Pancreas (tissue), 10 donors: ENCODE measurements around the gene PDE4DIP. TPM values are rescaled to one million over a fixed set of nuclear protein-coding genes. Genes with fewer than 3 reads are reported as not detected.
"Not testable (repeated sequence)": the region's sequence is repeated elsewhere in the genome, so short reads cannot be mapped to it uniquely, and the experiment has no call there.

Experiments used
- ATAC-seq, 4 donors: fragments of 200-7000 bp; cut with Tn5 transposase; one replicate each; pipeline versions ENCODE4 v1.8.0 to v1.9.1; 2020; ENCODE audit warnings: mild to moderate bottlenecking in 4 of 4, moderate library complexity in 4 of 4
- DNase-seq, 6 donors: peaks; one replicate each; pipeline ENCODE4 v3.0.0-alpha.2; 2020
- FAIRE-seq: peaks from 2 replicates; lab custom pipeline; 2012; peaks lifted over from hg19 to GRCh38; lab: Jason Lieb, UNC
- H3K27ac ChIP-seq, 4 donors: fragments of 200-600 bp; sonication (generic); 1 replicate in 3 of 4; 2 replicates in 1 of 4; pipeline versions ENCODE4 v1.5.0 to v1.8.0; 2020
- H3K27me3 ChIP-seq, 4 donors: fragments of 200-600 bp; one replicate each; pipeline ENCODE4 v1.8.0; 2021
- H3K36me3 ChIP-seq, 3 donors: fragments of 200-600 bp; sonication (generic) in 1 of 3; one replicate each; pipeline versions ENCODE4 v1.5.0 to v1.8.0; 2020 to 2021
- H3K4me1 ChIP-seq, 3 donors: fragments of 200-600 bp; one replicate each; pipeline ENCODE4 v1.8.0; 2021
- H3K4me3 ChIP-seq, 4 donors: fragments of 200-600 bp; sonication (generic) in 2 of 4; one replicate each; pipeline versions ENCODE4 v1.5.0 to v1.8.0; 2020 to 2021
- H3K9me3 ChIP-seq, 4 donors: fragments of 200-600 bp; one replicate each; pipeline ENCODE4 v1.8.0; 2021
- WGBS, 2 donors: extraction: QIAGEN DNeasy Blood & Tissue Kit; methylation state at CpG; one replicate each; pipeline ENCODE4 v1.1.7; 2013; 5-methylcytosine and 5-hydroxymethylcytosine counted together
- intact Hi-C, 3 donors: fragments of 100-400 bp; cut with DNase I; formaldehyde crosslinking; loops; one replicate each; pipeline versions ENCODE4 v1.11.1 to v1.14.2; 2022
- polyA plus RNA-seq, 2 donors: library from polyadenylated mRNA; stranded (reverse); fragments of 200-250 nt; gene quantifications; one replicate each; pipeline ENCODE4 v1.2.3, GENCODE V29; 2013
- total RNA-seq, 6 donors: library from RNA; stranded (reverse); fragmentation: NEBNext Ultra II Directional in 4 of 6; extraction: Animal tissue kit (Norgen Biotek cat#: 25700) in 4 of 6; gene quantifications; one replicate each; pipeline versions ENCODE4 v1.2.1 to v1.2.4, GENCODE V29; 2021 to 2023
- donor health status: healthy with polysubstance abuse.
- donor health status: DM: no; HTN: no; CAD: no; lungs with moderate emphysema.
- donor health status: DM: no; HTN: no; CAD: no.
- donor health status: control.
- donor health status: control.
- donor health status: Bipolar disorder and iron deficiency.
- donor health status: DM: yes; HTN: yes; CAD: no.
- donor health status: DM: no; HTN: no; CAD: no.
- donor health status: DM: no; HTN: no; CAD: no.
- donor health status: DM: yes; HTN: yes; CAD: no.

The PDE4DIP gene
- total and polyA plus RNA-seq, 8 donors: 12.2 to 58.6 (median 28.1) TPM

- DNase-seq, H3K27ac ChIP-seq, H3K27me3 ChIP-seq, H3K9me3 ChIP-seq, H3K36me3 ChIP-seq, FAIRE-seq, H3K4me1 ChIP-seq, intact Hi-C loops, ATAC-seq, H3K4me3 ChIP-seq: not testable (repeated sequence)
- WGBS, 2 donors: 92 to 97% methylated on average over 1 of the region's 2 CpGs
Measured at GRCh38 chr1:148991818-148992217, 147.6 kb downstream of the PDE4DIP start.

DNA sequence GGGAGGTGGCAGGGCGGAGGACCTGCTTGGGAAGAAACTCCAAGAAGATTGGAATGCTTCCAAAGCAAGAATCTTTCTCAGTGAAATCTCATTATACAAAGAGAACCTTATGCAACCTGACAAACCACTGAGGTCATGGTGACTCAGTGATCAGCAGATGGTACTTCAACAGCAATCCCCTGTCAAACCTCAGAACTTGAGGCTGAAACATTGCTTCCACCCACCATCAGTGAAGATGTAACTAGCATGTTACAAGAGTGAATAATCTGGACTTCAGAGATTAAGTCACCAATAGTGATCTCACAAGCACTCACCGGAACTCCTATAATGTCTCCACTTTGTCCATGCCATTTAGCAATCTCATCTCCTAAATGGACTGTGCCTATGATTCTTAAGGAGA, 148.1 kb downstream of the PDE4DIP start:
- H3K9me3 ChIP-seq, FAIRE-seq, H3K27ac ChIP-seq, intact Hi-C loops, H3K4me3 ChIP-seq, H3K36me3 ChIP-seq, H3K4me1 ChIP-seq, H3K27me3 ChIP-seq, DNase-seq: not testable (repeated sequence)
- peak in 1 of 4 donors; percentile 38 for ATAC-seq
- WGBS, 2 donors: 89 to 96% methylated on average over 1 of the region's 2 CpGs

GRCh38 chr1:148996449-148997224, 152.4 kb downstream of the PDE4DIP start:
- DNase-seq, H3K27me3 ChIP-seq, H3K4me1 ChIP-seq, H3K4me3 ChIP-seq, FAIRE-seq, H3K9me3 ChIP-seq, intact Hi-C loops, ATAC-seq, H3K36me3 ChIP-seq, H3K27ac ChIP-seq: not testable (repeated sequence)
- WGBS, 2 donors: 82 to 90% methylated on average over 4 of the region's 5 CpGs

- H3K9me3 ChIP-seq, H3K4me3 ChIP-seq, H3K27me3 ChIP-seq, H3K27ac ChIP-seq, FAIRE-seq, H3K4me1 ChIP-seq, intact Hi-C loops, H3K36me3 ChIP-seq, DNase-seq, ATAC-seq: not testable (repeated sequence)
- WGBS, 2 donors: 75 to 83% methylated on average over 2 of the region's 6 CpGs
Measured at GRCh38 chr1:148997405-148997804, 153.2 kb downstream of the PDE4DIP start.

- DNase-seq, H3K36me3 ChIP-seq, H3K27me3 ChIP-seq, intact Hi-C loops, H3K9me3 ChIP-seq, H3K4me1 ChIP-seq, ATAC-seq, H3K4me3 ChIP-seq, FAIRE-seq, H3K27ac ChIP-seq: not testable (repeated sequence)
- WGBS, 2 donors: 44 to 100% methylated on average over 1 to 2 of the region's 8 CpGs
Measured at GRCh38 chr1:149002664-149003063, 158.4 kb downstream of the PDE4DIP start.

DNA sequence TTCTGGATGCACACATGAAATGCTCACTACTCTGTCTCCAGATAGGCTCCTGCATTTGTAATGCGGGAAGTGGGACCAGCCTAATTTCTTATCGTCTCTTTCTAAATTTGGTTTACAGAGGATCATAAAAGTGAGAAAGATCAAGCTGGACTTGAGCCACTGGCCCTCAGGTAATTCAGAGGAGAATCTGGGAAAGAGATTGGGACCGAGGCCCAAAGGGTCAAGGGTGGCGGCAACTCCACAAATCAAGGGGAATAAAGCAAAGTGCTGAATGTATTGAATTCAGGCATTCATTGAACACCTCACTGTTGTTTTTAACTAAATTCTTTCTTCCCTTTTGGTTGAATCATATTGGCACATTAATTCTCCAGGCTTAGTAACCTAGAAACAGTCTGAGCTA, 164.1 kb downstream of the PDE4DIP start:
- H3K9me3 ChIP-seq, H3K27me3 ChIP-seq, FAIRE-seq, DNase-seq, intact Hi-C loops, H3K4me1 ChIP-seq, H3K27ac ChIP-seq, H3K36me3 ChIP-seq, H3K4me3 ChIP-seq, ATAC-seq: not testable (repeated sequence)
- WGBS, 2 donors: no CpG with 5 or more reads among the region's 4 CpGs

- ATAC-seq, FAIRE-seq, intact Hi-C loops, H3K36me3 ChIP-seq, H3K9me3 ChIP-seq, DNase-seq, H3K27ac ChIP-seq, H3K4me1 ChIP-seq, H3K4me3 ChIP-seq, H3K27me3 ChIP-seq: not testable (repeated sequence)
- WGBS, 2 donors: 90 to 95% methylated on average over 2 of the region's 2 CpGs
Measured at GRCh38 chr1:149008769-149009168, 164.5 kb downstream of the PDE4DIP start.

GRCh38 chr1:149009761-149010160, 165.5 kb downstream of the PDE4DIP start:
- H3K4me3 ChIP-seq, intact Hi-C loops, DNase-seq, H3K27me3 ChIP-seq, H3K4me1 ChIP-seq, ATAC-seq, H3K27ac ChIP-seq, H3K36me3 ChIP-seq, H3K9me3 ChIP-seq, FAIRE-seq: not testable (repeated sequence)
- 82 to 97% methylated on average over 3 of the region's 3 CpGs for WGBS, 2 donors

GRCh38 chr1:149012599-149012998, 168.4 kb downstream of the PDE4DIP start:
- DNase-seq, H3K4me1 ChIP-seq, H3K36me3 ChIP-seq, H3K27me3 ChIP-seq, FAIRE-seq, H3K4me3 ChIP-seq, ATAC-seq, H3K9me3 ChIP-seq, intact Hi-C loops, H3K27ac ChIP-seq: not testable (repeated sequence)
- 85 to 90% methylated on average over 1 of the region's 5 CpGs for WGBS, 2 donors

GRCh38 chr1:149013513-149013912, 169.3 kb downstream of the PDE4DIP start:
- H3K4me3 ChIP-seq, FAIRE-seq, H3K9me3 ChIP-seq, H3K27me3 ChIP-seq, H3K4me1 ChIP-seq, H3K27ac ChIP-seq, DNase-seq, H3K36me3 ChIP-seq, ATAC-seq, intact Hi-C loops: not testable (repeated sequence)
- WGBS, 2 donors: 79 to 94% methylated on average over 4 of the region's 4 CpGs

DNA sequence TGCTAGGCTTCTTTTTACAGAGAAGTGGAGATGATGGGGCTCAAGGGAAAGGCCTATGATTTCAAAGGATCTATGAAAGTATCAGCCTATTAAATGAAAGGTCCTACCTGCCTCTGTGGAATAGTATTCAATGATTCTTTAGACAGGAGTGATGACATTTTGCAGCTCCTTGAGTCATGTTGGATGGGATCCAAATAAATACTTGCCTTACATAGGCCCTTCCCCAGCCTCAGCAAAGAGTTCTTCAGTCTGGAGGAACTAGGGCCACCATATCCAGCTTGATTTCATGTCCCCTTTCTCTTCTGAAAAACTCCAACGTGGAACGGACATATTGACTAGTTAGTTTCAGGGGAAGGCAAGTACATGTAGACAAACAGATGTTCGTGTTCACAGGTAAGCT, 171.3 kb downstream of the PDE4DIP start:
- FAIRE-seq, H3K4me1 ChIP-seq, H3K4me3 ChIP-seq, H3K9me3 ChIP-seq, DNase-seq, H3K27me3 ChIP-seq, H3K36me3 ChIP-seq, H3K27ac ChIP-seq, ATAC-seq, intact Hi-C loops: not testable (repeated sequence)
- 57 to 74% methylated on average over 3 of the region's 3 CpGs for WGBS, 2 donors

DNA sequence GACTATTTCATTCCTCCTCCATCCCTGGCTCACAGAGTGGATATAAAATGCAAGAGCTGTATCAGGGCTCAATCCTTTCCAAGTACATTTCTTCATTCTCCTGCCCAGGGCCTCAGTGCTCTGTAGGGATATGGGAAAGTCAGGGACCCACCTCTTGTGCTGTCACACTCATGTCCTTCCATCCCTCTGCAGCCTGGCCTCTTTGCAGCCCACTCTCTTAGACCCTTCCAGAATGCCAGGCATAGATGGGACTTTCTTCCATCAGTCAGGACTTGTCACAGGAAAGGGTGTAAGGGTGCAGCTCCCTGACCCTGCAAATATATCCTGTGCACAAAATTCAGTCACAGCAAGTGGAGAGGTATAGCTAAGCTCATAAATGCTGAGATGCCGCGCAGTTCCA, 172.4 kb downstream of the PDE4DIP start:
- H3K27ac ChIP-seq, H3K36me3 ChIP-seq, H3K4me3 ChIP-seq, H3K4me1 ChIP-seq, intact Hi-C loops, H3K9me3 ChIP-seq, ATAC-seq, FAIRE-seq, DNase-seq, H3K27me3 ChIP-seq: not testable (repeated sequence)
- 95 to 98% methylated on average over 2 of the region's 2 CpGs for WGBS, 2 donors
